SK-N-SH (cell line): ENCODE data around the gene KRTAP5-3.

Source experiments
- CHD2 ChIP-seq: fragments of 150-350 bp; IDR thresholded peaks from 2 replicates; pipeline ENCODE4 v1.6.1; 2018; ENCODE audit warnings: low read length; ENCODE audit not compliant: partially characterized antibody
- CTCF ChIP-seq: fragments of 200-600 bp; sonication (generic); IDR thresholded peaks from 2 replicates; pipeline ENCODE4 v1.6.1; 2017; ENCODE audit warnings: antibody characterized with exemption, mild to moderate bottlenecking, moderate library complexity
- EP300 ChIP-seq, 2 experiments: IDR thresholded peaks; 2 replicates each; pipeline versions ENCODE4 v1.4.0 to v1.6.1; 2012; ENCODE audit warnings: borderline replicate concordance in 1 of 2, low read depth in 1 of 2, low read length in 1 of 2
- FOXJ3 ChIP-seq: sonication (generic); formaldehyde crosslinking; IDR thresholded peaks from 2 replicates; pipeline ENCODE4 v1.5.1; 2020; ENCODE audit warnings: mild to moderate bottlenecking, missing genetic modification reagents
- JUND ChIP-seq: IDR thresholded peaks from 2 replicates; pipeline ENCODE4 v1.4.0; 2012
- MAX ChIP-seq: IDR thresholded peaks from 2 replicates; pipeline ENCODE4 v1.4.0; 2012; ENCODE audit warnings: low read depth
- POLR2AphosphoS5 ChIP-seq: IDR thresholded peaks from 2 replicates; pipeline ENCODE4 v1.6.1; 2012; ENCODE audit warnings: low read depth, low read length
- RCOR1 ChIP-seq: fragments of 150-350 bp; IDR thresholded peaks from 2 replicates; pipeline ENCODE4 v1.6.1; 2017; ENCODE audit warnings: antibody characterized with exemption, low read length
- REST ChIP-seq: IDR thresholded peaks from 2 replicates; pipeline ENCODE4 v1.6.1; 2012; ENCODE audit warnings: mild to moderate bottlenecking, low read depth, low read length, moderate library complexity
- RFX5 ChIP-seq: IDR thresholded peaks from 2 replicates; pipeline ENCODE4 v1.6.1; 2012; ENCODE audit warnings: mild to moderate bottlenecking, improper control_type of control experiment, low read length
- SIN3A ChIP-seq: IDR thresholded peaks from 2 replicates; pipeline ENCODE4 v1.6.1; 2012; ENCODE audit warnings: low read depth, mild to moderate bottlenecking, low read length, moderate library complexity, borderline replicate concordance
- SMC3 ChIP-seq: IDR thresholded peaks from 2 replicates; pipeline ENCODE4 v1.6.1; 2012; ENCODE audit warnings: low read depth, low read length, improper control_type of control experiment
- TAF1 ChIP-seq: IDR thresholded peaks from 2 replicates; pipeline ENCODE4 v1.6.1; 2012; ENCODE audit warnings: low read depth, mild to moderate bottlenecking, low read length, moderate library complexity, borderline replicate concordance
- USF1 ChIP-seq: IDR thresholded peaks from 2 replicates; pipeline ENCODE4 v1.4.0; 2012; ENCODE audit warnings: low read depth, borderline replicate concordance

GRCh38 chr11:1560649-1561251, 47.5 kb downstream of the KRTAP5-3 start:
- no peak for TF ChIP-seq EP300 (IDR thresholded peaks at IDR 0.05; ENCODE audit: borderline replicate concordance in 1 of 2, low read depth in 1 of 2, low read length in 1 of 2)
- no peak for TF ChIP-seq FOXJ3 (CRISPR knock-in tag)
- TF ChIP-seq MAX, result no peak
- no peak for TF ChIP-seq CTCF
- no peak for TF ChIP-seq CHD2
- TF ChIP-seq TAF1, result no peak
- TF ChIP-seq JUND, result no peak
- TF ChIP-seq REST, result no peak
- no peak for TF ChIP-seq SMC3
- TF ChIP-seq SIN3A, result no peak
- TF ChIP-seq POLR2AphosphoS5, result no peak
- no peak for TF ChIP-seq RCOR1
- no peak for TF ChIP-seq USF1
- no peak for TF ChIP-seq RFX5
